COLO829 (cell line): ENCODE data around the gene CMKLR1.

Source experiments
- DNase-seq: peaks from one replicate; pipeline ENCODE4 v3.0.0; 2012; ENCODE audit warnings: low spot score

The CMKLR1 gene

DNA sequence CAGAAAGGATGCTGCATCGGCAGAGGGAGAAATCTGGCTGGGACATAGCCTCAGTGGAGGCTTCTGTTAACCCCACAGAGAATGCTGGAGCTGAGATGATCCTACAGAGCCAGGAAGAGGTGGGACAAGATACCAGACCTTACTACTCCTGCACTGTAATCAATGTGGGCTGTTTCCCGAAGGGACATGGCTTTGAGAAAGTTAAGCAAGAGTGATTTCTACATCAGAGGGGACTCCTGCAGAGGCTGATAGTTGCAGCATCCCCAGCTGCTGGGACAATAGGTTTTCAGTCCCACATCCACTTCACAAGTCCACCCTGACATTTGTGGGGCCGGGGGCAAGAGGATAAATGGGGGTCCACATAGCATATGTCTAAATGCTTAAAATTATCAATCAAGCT is 22.5 kb upstream of the CMKLR1 start:
- no peak for DNase-seq

DNA sequence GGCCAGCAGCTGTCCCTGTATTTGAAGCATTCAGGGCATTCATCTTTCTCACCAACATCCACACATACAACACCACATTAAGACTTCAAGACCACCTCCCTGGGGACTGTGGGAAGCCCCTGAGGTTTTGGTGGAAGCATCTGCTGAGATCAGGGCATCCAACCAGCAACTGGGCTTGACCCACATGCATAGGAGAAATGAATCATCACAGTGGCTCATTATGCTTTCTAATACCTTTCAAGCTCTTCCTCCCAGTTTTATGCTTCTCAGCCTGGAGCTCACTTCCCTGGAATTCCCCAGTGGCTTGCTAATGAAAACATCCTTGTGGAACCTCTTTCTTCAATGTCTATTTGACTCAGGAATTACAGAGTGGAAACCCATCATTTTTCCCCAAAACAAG is 21.4 kb upstream of the CMKLR1 start:
- no peak for DNase-seq

DNA sequence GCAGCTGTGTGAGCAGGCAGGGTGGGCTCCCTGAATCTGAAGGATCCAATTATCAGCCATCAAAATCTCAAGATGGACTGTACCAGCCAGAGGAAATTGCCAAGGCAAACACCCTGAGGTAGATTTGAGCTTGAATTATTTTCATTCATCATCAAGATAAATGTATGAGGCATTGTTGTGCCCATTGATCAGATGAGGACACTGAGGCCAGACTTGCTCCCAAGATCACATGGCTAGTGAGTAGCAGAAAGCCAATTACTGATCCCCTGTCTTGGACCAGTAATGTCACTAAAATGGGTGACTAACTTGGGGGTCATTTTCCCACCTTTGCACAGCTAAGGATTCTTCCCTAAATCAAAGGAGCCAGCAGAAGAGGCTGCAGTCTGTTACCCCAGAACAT is 20.9 kb upstream of the CMKLR1 start:
- no peak for DNase-seq

DNA sequence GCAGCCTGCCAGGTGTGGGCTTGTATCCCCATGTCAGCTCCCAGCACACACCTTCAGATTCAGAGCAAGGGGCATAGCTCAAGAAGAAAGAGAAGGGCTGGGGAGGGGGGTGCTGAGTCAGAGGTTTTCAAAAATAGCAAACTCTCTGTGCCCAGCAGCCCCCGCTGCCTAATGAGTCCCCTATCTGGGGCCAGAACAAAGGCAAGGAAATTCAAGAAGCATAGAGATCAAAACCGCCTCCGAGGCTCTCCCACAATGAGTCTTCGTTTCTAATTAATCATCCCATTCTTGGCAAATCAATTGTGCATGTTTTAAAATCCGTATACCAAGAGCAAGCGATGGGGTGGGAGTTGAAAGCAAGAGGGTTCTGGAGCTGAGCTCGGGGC is 19.5 kb upstream of the CMKLR1 start:
- DNase-seq = no peak

DNA sequence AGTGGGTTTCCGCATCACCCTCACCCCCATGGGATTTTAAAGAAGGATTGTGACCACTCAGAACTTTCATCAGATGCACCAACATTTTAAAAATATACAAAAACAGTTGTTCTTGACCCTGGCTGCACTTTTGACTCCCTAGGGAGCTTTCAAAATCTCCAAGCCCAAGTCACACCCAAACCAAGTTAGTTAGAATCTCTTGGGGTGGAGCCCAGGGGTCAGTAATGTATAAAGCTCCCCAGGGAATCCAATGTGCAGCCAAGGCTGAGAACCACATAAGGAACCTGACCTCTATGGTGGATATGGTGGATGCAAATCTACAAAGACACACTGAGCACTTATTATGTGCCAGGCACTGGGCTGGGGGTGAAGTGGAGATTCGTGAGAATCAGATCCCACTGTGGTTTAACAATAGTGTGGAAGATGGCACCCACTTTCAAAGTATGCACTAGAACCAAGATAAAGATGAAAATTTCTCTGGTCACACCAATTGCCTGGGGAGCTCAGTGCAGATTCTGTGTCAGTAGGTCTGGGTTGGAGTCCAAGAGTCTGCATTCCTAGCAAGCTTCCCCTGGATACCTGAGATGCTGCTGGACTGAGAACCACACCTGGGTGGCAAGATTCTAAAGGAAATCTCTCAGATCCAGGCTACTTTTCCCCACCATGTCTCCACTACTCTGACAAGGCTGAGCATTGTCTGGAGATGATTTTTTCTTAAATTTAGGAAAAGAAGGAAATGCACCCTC is 18.9 kb upstream of the CMKLR1 start:
- DNase-seq = no peak

DNA sequence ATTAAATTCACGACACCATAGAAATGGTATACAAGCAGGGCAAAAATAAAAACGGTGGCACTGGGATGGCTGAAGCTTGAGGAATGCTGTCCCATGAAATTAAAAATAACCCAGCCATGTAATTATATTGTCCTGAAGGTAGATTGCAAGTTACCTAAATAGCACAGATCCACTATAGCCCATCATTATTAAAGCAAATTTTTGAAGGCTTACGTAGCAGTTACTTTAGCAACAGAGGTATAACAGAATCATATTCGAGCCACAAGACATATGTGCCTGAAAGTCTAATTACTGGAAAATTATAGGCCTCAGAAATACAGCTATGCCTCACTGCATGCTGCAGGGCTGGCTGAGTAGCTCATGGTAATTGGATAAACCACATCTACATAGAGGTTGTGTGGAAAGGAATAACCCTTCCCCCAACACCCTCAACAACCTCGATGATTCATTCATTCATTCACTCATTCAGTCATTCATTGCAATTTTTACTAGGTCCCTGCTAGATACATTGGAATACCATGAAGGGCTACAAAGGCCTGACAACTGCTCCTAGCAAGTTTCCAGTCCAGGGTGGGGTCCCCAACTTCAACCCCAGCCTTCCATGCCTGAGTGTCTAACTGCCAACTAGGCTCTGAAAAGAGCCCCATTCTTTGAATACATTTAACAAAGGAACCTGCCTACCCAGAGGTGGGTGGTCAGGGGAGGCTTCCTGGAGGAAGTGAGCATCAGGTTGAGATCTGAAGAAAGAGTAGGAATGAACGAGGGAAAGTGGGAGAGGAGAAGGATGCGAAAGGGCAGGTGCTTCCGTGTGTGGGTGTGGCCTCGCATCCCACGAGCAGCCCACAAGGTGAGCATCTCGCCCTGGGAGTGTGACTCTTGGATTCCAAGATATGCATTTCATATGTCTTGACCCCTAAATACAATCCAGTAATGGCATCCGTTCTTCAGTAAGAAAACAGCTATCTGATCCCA is 18.0 kb upstream of the CMKLR1 start:
- DNase-seq = no peak

DNA sequence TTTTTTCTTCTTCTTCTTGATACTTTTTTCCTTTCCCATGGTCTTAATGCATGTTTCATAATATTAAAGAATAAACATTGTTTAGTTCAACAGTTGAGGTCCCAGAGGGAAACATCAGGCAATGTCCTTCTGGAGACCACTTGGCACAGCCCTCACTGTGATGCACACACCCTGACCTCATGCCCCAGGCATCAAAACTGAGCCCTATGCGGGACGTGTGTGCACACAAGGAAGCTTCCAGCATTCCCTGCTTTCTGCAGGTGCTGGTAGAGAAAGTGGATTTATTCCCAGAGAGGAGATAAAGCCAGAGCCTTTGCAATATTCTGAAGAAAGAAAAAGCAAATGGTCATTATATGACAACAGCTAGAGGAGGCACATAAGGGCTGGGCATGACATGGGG is 16.0 kb upstream of the CMKLR1 start:
- no peak for DNase-seq

DNA sequence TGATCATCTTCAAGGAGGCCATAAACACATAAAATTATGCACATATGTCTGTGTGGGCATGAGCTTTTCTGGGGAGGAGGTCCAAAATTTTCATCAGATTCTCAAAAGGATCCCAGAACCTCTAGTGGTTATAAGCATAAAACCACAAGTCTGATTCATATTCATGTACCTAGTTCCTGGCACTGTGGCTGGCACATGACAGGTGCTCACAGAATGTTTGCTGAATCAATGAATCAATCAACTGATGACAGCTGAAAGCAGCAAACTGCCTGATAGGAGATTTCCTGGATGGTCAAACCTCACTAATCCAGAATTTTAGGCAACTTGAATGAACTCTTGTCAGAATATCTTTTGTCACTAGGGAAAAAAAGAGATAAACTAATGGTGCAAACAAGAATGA is 13.5 kb upstream of the CMKLR1 start:
- no peak for DNase-seq

DNA sequence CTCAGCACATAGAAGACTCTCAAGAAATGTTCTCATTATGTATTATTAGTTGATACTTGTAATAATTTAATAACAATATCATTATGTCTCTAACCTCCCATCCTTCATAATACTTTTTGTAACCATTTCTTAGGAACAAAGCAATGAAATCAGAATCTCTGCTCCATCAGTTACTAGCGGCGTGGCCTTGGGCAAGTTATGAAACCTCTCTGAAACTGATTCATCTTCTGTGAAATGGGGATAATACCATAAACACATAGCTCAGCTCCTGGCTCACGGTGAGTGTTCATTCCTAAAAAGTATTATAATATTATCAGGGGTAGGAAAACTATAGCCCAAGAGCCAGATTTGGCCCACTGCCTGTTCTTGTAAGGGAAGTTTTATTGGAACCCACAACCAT is 11.4 kb upstream of the CMKLR1 start:
- DNase-seq = no peak

DNA sequence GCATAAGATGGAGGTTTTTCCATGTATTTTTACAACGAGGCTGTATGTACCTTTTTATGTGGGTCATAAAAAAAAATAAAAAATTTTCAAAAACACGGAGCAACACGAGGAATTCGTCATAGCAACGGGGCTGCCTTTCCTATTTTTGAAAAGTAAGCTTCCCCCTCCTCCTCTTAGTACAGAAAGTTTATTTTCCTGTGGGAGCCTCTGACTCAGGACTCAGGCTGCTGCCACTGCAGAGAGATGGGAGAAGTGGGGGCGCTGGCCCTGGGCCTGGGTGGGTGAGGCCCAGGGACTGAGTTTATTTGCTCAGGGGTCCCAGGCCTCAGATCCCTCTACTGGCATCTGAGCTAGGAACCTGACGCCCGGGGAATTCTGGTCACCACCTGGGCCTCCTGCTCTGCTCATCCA is 10.2 kb upstream of the CMKLR1 start:
- no peak for DNase-seq

DNA sequence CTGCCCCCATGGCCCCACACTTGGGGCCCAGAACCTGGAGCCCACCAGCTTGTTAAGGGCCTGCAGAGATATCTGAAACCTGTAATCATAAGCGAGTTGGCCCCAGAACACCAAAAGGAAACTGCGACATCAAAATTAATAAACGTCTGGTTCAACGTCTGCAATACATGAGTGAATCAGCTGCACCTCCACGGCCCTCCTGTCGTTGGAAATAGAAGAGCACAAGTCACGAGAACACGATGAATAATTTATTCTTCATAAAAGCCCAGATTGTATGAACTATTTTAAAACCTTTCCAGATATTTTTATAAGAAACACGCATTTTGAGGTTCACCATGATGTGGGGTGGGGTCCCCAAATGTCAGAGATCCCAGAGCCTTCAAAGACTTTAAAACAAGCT is 9.7 kb upstream of the CMKLR1 start:
- DNase-seq = no peak

DNA sequence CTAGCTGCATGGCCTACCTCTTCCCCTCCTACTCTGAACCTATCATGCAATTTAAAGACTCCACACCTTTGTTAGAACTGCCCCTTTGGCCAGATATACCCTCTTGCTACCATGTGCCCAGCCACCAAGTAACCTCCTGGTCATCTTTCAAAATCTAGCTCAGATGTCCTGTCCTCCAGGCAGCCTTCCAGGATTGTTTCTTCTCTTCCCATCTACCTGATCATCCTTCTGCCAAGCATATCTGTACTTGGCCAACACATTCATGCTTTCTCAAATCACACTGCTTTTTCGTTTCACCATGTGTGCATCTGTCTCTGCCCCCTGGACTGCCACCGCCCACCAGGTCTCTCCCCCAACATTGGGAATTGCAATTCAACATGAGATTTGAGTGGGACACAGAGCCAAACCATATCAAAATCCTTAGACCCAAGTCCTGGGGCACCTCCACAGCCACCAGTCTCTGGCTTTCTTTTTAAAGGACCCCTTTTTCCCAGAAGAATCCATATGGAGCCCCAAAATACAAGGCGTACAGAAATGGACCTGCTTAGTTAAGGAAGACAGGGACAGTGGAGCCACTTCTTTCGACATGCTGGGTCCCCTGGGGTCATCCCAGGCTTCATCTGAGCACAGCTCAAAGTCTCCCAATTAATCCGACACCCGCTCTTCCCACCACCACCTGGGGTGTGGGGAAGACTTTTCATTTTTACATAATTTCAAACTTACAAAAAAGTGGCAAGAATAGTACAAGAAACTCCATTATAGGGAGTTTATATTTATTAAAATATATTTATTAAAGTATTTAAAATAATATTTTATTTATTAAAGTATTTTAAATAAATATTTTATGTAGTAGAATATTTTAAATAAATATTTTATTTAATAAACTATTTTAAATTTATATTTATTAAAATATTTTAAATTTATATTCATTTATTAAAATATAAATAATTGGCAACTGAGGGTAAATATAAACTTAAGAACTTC is 7.9 kb upstream of the CMKLR1 start:
- no peak for DNase-seq

DNA sequence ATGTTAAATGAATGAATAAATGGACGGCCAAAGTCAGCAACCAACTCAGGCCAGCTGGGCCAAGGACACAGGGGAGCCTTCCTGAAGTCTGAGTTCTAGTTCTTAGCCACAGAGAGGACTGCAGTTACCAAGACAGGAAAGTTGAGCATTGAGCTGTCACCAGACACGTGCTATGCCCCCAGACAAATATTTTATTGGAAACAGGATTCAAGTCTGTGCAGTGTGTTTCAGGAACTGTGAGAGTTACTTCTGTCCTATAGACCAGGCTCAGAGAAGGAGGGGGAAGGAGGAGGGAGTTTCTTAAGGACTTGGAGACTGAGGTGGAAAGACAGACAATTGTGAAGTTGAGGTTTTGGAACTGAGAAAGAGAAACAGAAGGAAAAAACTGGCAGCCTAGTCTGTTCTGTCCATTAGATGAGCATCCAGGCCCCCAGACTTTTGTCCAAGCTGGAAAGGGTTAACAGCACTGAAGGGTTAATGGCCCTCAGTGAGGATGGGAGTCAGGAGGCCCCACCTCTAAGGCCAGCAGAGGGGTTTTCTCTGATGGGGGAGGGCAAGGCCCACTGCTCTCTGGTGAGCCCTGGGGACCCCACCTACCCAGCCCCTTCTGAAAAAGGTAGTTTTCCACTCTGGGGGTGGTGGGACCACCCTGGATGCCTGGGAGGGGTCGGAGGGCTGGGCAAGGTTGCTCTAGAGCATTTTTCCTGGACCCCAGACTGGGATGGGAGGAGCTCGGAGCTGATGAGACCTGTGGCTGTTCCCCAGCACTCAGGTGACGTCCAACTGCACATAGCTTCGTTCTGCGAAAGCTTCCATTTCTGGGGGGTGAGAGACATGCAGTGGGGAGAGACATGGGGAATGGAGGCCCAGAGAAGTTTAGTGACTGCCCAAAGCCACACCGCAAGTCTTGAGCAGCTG is 6.9 kb upstream of the CMKLR1 start:
- DNase-seq = no peak

DNA sequence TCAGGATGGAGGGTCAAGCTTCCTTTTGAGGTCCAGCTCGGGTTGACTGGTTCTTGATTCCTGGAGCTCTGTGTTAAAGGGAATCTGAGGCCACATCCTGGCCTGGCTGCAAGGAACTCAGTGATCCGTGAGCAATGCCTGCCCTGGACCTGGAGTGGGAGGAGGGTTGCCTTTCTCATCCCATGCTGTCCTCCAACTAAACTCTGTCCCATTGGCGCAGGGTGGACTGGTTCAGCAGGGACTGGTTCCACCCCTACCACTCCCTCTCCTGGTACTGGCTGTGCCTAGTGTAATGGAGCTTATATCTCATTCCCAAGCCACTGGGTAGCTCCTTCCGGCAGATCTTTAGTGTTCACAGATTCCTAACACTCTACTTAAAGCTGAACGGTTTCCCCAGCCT is 3.9 kb upstream of the CMKLR1 start:
- DNase-seq = no peak

DNA sequence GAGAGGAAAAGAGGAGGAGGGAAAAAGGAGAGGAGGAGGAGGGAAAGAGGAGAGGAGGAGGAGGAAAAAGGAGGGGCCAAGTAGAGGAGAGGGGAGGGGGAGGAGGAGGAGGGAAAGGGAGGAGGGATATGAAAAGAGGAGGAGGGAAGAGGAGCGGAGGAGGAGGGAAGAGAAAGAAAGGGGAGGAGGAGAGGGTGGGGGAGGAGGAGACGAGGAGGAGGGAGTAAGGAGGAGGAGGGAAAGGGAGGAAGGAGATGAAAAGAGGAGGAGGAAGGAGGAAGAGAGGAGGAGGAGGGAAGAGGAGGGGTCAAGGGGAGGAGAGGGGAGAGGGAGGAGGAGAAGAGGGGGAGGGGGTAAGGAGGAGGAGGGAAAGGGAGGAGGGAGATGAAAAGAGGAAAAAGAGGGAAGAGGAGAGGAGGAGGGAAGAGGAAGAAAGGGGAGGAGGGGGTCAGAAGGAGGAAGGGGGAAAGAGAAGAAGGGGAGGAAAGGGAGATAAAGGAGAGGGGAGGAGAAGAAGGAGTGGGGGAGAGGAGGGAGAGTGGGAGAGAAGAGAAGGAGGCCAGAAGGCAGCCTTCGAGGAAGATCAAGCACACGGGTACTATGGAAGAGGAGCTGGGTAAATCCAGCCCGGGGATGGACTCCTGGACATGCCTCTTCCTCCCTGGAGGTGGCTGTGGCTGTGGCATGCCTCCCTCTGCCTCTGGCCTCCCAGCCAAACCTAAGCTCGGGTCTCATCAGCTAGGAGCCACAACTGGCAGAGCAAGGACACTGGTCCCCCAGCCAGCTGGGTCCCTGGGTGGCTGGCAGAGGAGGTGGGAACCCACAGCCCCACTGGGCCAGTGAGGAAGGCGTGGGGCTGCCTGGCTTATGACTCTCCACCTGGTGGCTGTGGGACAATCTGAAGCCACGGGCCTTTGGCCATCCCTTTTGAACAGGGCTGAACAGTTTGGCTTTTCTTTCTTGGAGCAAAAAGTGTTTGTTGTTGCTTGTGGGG is 3.0 kb upstream of the CMKLR1 start:
- no peak for DNase-seq

DNA sequence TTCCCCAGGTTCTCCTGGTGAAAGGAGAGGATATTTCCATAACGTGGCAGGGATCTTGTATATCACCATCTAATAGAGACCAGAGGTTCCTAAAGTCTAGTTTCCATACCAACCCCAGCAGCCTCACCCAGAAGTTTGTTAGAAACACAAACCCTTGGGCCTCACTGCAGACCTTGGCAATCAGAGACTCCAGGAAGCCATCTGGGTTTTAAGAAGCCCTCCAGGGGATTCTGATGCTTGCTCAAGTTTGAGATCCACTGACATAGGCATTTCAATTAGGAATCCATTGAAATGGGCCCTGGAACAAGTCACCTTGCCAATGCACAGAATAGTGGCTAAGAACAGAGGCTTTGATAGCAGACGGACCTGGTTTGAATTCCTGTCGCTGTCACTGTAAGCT is 2.2 kb upstream of the CMKLR1 start:
- no peak for DNase-seq

DNA sequence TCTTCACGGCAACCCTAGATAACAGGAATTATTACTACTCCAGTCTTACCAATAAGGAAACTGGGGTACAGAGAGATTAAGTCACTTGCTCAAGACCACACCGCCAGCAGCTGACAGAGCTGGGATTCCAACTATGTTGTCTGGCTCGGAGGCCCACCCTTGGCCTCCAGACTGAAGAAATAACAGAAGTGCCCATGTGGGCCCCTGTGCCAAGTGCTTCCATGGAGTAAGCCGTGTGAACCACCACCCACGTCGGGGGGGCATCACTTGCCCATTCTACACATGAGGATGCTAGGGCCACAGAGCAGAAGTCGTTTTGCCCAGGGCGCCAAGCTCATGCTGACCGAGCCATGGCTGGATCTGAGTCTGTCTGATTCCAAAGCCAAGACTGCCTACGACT is 926 bp upstream of the CMKLR1 start:
- no peak for DNase-seq

DNA sequence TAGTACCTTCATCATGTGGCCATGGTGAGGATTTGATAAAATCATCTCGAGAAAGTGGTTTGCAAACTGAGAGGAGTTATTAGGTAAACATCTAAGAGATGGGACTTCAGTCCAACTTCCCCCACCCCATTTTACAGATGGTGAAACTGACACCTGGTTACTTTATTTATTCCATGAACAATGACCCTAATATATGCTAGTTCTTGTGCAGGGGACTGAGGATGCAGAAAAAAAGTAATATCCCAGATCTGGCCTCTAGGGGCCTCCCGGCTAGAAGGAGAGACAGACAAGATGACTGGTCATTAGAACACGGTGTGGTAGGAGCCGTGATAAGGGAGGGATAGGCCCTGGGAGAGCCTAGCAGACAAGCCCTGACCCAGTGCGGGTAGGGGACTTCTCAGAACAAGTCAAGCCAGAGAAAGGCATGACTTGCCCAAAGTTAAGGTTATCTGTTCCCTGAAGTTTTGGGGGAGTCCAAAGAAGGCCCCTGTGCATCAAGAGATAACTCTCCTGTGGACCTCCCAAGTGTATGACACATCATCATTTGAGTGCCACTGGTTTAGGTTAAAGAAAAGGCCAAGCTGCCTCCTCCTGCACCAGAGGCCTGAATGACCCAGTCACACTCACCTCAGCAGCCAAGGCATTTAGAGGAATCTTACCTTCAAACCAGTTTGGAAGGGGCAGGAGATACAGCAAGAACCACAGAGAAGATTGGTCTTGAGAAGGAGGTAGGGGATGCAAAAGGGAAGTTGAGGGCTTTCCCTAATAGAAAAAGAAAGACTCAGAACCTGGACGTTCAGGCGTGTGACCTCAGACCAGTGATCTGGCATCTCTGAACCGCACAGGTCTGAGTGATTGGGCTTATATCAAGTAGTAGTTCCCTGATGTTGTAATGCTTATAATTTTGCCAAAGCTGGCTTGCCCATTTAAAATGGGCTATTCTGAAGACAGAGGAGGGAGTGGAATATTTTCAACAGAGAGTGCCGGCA is 1.6 kb downstream of the CMKLR1 start:
- peak; percentile 29 for DNase-seq
